Retina (tissue), 1 donor: Measurements from ENCODE around the gene ST8SIA1.
"Not testable (repeated sequence)": the region's sequence is repeated elsewhere in the genome, so short reads cannot be mapped to it uniquely, and the experiment has no call there.

Experiments
- DNase-seq: peaks from one replicate; pipeline ENCODE4 v3.0.0-alpha.2; 2016

ST8SIA1 gene

DNA sequence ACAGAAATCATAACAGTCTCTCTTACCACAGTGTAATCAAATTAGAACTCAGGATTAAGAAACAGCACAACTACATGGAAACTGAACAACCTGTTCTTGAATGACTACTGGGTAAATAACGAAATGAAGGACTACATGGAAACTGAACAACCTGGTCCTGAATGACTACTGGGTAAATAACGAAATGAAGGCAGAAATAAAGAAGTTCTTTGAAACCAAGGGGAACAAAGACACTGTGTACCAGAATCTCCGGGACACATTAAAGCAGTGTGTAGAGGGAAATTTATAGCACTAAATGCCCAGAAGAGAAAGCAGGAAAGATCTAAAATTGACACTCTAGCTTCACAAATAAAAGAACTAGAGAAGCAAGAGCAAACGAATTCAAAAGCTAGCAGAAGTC lies 185.2 kb downstream of the ST8SIA1 start:
- not testable (repeated sequence) for DNase-seq

- not testable (repeated sequence) for DNase-seq
Measured at GRCh38 chr12:22146686-22147085, 187.8 kb downstream of the ST8SIA1 start.
